Measurements from ENCODE around the gene CDC42EP1.

The CDC42EP1 gene

DNA sequence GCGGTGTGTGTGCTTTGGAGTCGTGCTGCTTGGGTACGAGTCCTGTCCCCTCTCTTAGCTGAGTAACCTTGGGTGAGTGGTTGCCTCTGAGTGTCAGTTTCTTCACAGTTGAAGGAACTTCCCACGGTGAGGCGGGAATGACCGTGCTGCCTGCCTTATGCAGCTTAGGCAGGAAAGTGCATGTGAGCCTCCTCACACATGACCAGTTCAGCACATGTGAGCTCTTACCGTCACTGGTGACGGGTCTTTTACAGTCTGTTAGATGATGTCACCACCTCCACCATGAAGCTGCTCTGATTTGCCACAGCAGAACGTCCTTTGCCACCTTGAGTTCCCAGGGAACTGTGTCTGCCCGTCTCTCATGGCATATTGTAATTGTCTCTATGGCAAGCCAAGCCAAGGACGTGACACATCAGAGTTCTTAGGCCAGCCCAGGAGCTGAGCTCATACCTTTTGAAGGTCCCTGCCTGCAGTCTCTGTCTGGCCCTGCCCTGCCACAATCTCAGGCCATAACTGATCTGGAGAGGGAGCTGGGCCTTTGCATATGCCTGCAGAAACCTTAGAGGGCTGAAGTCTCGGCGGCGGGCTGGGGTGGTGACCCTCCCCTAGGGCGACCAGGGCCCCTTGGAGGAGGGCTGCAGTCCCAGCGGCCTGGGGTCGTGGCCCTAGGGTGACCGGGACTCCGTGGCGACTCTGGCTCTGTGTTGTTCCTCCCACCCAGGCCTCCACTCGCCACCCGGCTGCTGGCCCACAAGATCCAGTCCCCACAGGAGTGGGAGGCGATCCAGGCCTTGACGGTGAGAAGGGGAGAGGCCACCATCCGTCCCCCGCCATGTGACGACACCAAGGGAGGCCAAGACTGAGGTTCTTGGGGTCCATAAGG lies 56.2 kb downstream of the CDC42EP1 start:
- DNase-seq, result no peak

DNA sequence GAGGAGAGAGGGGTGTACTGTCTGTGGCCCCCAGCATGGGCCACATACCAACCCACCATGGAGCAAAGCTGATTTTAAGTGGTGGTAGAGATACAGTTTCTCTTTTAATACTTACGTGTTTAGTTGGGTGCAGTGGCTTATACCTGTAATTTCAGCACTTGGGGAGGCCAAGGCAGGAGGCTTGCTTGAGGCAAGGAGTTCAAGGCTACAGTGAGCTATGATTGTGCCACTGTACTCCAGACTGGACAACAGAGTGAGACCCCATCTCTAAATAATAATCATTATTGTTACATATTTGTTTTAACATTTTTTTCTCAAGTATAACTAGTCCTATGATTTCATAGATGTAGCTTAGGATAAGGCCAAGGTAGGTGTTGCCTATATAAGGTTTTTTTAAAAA lies 57.2 kb downstream of the CDC42EP1 start:
- no peak for DNase-seq

DNA sequence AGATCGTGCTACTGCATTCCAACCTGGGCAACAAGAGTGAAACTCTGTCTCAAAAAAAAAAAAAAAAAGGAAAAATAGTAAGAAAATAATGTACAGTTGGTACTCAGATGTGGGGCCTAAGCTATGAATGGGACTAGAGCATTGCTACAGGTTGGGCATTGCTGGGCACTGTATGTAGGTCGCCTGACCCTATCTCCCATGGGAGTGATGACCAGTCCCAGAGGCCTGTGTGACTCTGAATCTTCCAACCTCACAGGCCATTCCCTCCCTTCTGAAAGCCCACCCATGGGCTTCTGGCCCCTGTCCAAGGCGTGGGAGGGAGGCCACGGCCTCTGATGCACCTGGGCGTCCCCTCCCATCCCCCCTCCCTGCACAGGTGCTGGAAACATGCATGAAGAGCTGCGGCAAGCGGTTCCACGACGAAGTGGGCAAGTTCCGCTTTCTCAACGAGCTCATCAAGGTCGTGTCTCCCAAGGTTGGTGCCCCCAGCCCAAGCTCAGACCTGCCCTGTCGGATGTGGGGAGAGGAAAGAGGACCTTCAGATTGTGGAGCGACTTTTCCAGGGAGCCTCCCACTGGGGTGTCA lies 57.9 kb downstream of the CDC42EP1 start:
- no peak for DNase-seq

DNA sequence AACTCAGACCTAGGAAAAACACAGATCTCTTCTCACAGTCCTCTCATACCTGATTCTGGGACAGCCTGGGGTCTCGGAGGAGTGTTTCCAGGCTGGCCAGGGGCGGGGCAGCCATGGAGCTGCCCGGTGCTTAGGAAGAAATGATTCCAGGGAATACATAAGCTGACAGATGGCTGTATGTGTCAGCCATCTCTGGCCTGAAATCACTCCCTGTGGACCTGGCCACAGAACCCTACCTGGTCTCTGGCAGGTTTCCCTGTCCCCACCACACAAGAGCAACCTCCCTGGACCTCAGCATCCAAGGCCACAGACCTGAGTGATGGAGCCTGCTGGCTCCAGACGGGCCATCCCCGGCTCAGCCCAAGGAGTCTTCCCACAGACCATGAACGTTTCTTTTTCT lies 58.4 kb downstream of the CDC42EP1 start:
- DNase-seq, result no peak
